HEK293 (cell line): ENCODE results near the gene HAO2.

Source experiments
- CTCF ChIA-PET: fragments of 350-600 bp; formaldehyde crosslinking; extraction: SDS; loops from one replicate; lab custom pipeline; 2021; ENCODE audit warnings: antibody characterized with exemption; lab: Yijun Ruan, JAX
- POLR2A ChIA-PET: fragments of 300-600 bp; formaldehyde crosslinking; extraction: SDS; loops from one replicate; lab custom pipeline; 2020; ENCODE audit warnings: antibody characterized with exemption, inconsistent platforms; lab: Yijun Ruan, JAX
- H3K27ac ChIP-seq: fragments of 200-500 bp; sonication (Bioruptor generic); 2 replicates; pipeline ENCODE4 v1.5.1; 2014; ENCODE audit warnings: low read depth, low read length, control low read depth, inconsistent platforms; ENCODE audit errors: extremely low read depth
- H3K36me3 ChIP-seq, 2 experiments: fragments of 200-500 bp in 1 of 2; sonication (Bioruptor generic) in 1 of 2; 1 replicate in 1 of 2; 2 replicates in 1 of 2; pipeline ENCODE4 v1.5.1; 2014 to 2017; ENCODE audit warnings: inconsistent platforms in 2 of 2, low read length in 2 of 2; ENCODE audit not compliant: control insufficient read depth in 2 of 2, insufficient read depth in 1 of 2
- H3K4me1 ChIP-seq: fragments of 200-500 bp; sonication (Bioruptor generic); 2 replicates; pipeline ENCODE4 v1.5.1; 2014; ENCODE audit warnings: mild to moderate bottlenecking, low read length, inconsistent platforms; ENCODE audit not compliant: control insufficient read depth, insufficient read depth
- H3K4me3 ChIP-seq: 2 replicates; pipeline ENCODE4 v1.5.1; 2011; ENCODE audit warnings: low read depth, mild to moderate bottlenecking, control low read depth, low read length, moderate library complexity
- H3K9me3 ChIP-seq: fragments of 200-500 bp; sonication (Bioruptor generic); 2 replicates; pipeline ENCODE4 v1.5.1; 2014; ENCODE audit warnings: low read depth, low read length, inconsistent platforms; ENCODE audit not compliant: control insufficient read depth, insufficient read depth
- GLI2 ChIP-seq: fragments of 450-650 bp; formaldehyde crosslinking; IDR thresholded peaks from 2 replicates; pipeline ENCODE4; 2017; ENCODE audit warnings: missing biosample characterization, missing genetic modification characterization, low read depth, borderline replicate concordance
- INSM2 ChIP-seq: fragments of 450-650 bp; formaldehyde crosslinking; IDR thresholded peaks from 2 replicates; pipeline ENCODE4 v1.5.1; 2016; ENCODE audit warnings: missing biosample characterization, missing genetic modification characterization
- KLF10 ChIP-seq: fragments of 450-650 bp; IDR thresholded peaks from 2 replicates; pipeline ENCODE4 v1.5.1; 2018; ENCODE audit warnings: missing biosample characterization, mild to moderate bottlenecking, missing genetic modification characterization
- ZBTB10 ChIP-seq: fragments of 450-650 bp; formaldehyde crosslinking; IDR thresholded peaks from 2 replicates; pipeline ENCODE4 v1.5.1; 2016; ENCODE audit warnings: missing biosample characterization, missing genetic modification characterization
- ZFP69B ChIP-seq: fragments of 450-650 bp; formaldehyde crosslinking; IDR thresholded peaks from 2 replicates; pipeline ENCODE4 v1.5.1; 2016; ENCODE audit warnings: missing biosample characterization, missing genetic modification characterization
- ZNF175 ChIP-seq: fragments of 450-650 bp; formaldehyde crosslinking; IDR thresholded peaks from 2 replicates; pipeline ENCODE4 v1.5.1; 2016; ENCODE audit warnings: missing biosample characterization, missing genetic modification characterization
- ZNF280D ChIP-seq: fragments of 450-650 bp; formaldehyde crosslinking; IDR thresholded peaks from 2 replicates; pipeline ENCODE4 v1.5.1; 2016; ENCODE audit warnings: missing biosample characterization, missing genetic modification characterization
- ZNF513 ChIP-seq: fragments of 450-650 bp; IDR thresholded peaks from 2 replicates; pipeline ENCODE4 v1.5.1; 2018; ENCODE audit warnings: missing biosample characterization, missing genetic modification characterization
- ZNF558 ChIP-seq: fragments of 450-650 bp; formaldehyde crosslinking; IDR thresholded peaks from 2 replicates; pipeline ENCODE4 v1.5.1; 2016; ENCODE audit warnings: missing biosample characterization, missing genetic modification characterization
- ZNF701 ChIP-seq: fragments of 450-650 bp; formaldehyde crosslinking; IDR thresholded peaks from 2 replicates; pipeline ENCODE4 v1.5.1; 2016; ENCODE audit warnings: missing biosample characterization, missing genetic modification characterization
- ZNF837 ChIP-seq: fragments of 450-650 bp; formaldehyde crosslinking; IDR thresholded peaks from 2 replicates; pipeline ENCODE4 v1.5.1; 2016; ENCODE audit warnings: missing biosample characterization, missing genetic modification characterization

The HAO2 gene

GRCh38 chr1:119442756-119443155 lies 74.2 kb downstream of the HAO2 start:
- no peaks in the 10 kb centered on the region for H3K36me3 ChIP-seq
- POLR2A ChIA-PET = no interaction called here
- no peaks in the 10 kb centered on the region for H3K4me1 ChIP-seq
- no peak overlapping the region for H3K4me3 ChIP-seq
- TF ChIP-seq ZNF175 (tag by site-specific recombination) (no peak), INSM2 (tag by site-specific recombination) (no peak), ZNF701 (tag by site-specific recombination) (no peak), GLI2 (tag by site-specific recombination) (no peak), ZNF558 (tag by site-specific recombination) (no peak), ZBTB10 (tag by site-specific recombination) (no peak), KLF10 (no peak), ZFP69B (tag by site-specific recombination) (no peak), ZNF280D (no peak), ZNF513 (tag by site-specific recombination) (no peak), ZNF837 (tag by site-specific recombination) (no peak)
- H3K9me3 ChIP-seq = no peaks in the 10 kb centered on the region
- CTCF ChIA-PET = no interaction called here
- no peak overlapping the region for H3K27ac ChIP-seq
